Fibroblast of lung (primary cell): Measurements from ENCODE around the gene ZFP30.

ENCODE experiments used
- EZH2 ChIP-seq: IDR thresholded peaks from 2 replicates; pipeline ENCODE4 v1.5.1; 2012; ENCODE audit warnings: low read length, control low read depth, mild to moderate bottlenecking; ENCODE audit errors: missing control alignments
- TF ChIP-seq, protein P1 (sequence below), 2 donors: IDR thresholded peaks in 1 of 2; conservative IDR thresholded peaks in 1 of 2; 1 replicate in 1 of 2; 2 replicates in 1 of 2; pipeline ENCODE4 v1.5.1; 2011 to 2012; ENCODE audit warnings: low read length in 2 of 2, control low read depth in 1 of 2, inconsistent platforms in 1 of 2, low read depth in 1 of 2, mild to moderate bottlenecking in 1 of 2

DNA sequence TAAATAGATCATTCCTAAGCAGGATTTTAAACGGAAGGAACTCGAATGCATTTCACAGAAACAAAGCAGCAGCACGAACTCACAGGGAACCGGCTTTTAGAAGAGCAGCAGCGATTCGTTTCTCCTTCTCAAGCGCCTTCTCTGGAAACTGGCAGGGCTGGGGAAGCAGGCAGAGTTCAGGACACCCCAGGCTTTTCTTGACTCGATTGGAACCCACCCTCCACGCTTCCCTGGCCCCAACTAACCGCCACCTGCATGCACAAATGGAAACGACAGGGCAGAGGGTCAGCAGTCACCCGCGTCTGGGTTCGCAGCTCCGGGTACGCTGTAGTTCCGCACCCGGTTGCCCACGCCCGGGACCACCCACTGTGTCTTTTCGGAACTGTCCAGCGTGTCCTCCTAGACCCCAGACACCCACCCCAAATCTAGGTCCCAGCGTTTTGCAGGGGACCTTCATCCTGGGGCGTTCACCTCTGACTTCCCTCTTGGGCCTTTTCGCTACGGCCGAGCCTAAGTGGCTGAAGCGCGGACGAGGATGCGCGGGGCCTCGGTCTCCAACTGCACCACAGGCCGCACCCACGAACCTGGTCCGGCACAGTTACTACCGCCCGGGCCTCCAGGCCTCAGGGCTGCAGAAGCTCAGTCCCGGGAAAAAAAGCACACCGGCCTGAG is 500 bp downstream of the ZFP30 start:
- TF ChIP-seq, protein P1, sequence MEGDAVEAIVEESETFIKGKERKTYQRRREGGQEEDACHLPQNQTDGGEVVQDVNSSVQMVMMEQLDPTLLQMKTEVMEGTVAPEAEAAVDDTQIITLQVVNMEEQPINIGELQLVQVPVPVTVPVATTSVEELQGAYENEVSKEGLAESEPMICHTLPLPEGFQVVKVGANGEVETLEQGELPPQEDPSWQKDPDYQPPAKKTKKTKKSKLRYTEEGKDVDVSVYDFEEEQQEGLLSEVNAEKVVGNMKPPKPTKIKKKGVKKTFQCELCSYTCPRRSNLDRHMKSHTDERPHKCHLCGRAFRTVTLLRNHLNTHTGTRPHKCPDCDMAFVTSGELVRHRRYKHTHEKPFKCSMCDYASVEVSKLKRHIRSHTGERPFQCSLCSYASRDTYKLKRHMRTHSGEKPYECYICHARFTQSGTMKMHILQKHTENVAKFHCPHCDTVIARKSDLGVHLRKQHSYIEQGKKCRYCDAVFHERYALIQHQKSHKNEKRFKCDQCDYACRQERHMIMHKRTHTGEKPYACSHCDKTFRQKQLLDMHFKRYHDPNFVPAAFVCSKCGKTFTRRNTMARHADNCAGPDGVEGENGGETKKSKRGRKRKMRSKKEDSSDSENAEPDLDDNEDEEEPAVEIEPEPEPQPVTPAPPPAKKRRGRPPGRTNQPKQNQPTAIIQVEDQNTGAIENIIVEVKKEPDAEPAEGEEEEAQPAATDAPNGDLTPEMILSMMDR (conservative IDR thresholded peaks at IDR 0.05 in 1 of 2, IDR thresholded peaks at IDR 0.05 in 1 of 2; ENCODE audit: low read depth in 1 of 2, low read length in 2 of 2): peak in 1 of 2 donors; percentile 3
- no peak for TF ChIP-seq EZH2
